IPS-20b (cell line): ENCODE data around the gene CACNB4.
"Not testable (repeated sequence)": the region's sequence is repeated elsewhere in the genome, so short reads cannot be mapped to it uniquely, and the experiment has no call there.

Source experiments
- H3K27ac ChIP-seq: one replicate; pipeline ENCODE4 v1.5.1; 2013; ENCODE audit warnings: low read length
- H3K27me3 ChIP-seq: 2 replicates; pipeline ENCODE4 v1.6.1; 2013; ENCODE audit warnings: mild to moderate bottlenecking, low read length, inconsistent platforms; ENCODE audit not compliant: insufficient read depth
- H3K36me3 ChIP-seq: 2 replicates; pipeline ENCODE4 v1.6.1; 2013; ENCODE audit warnings: low read depth, mild to moderate bottlenecking, inconsistent platforms, low read length, moderate library complexity; ENCODE audit not compliant: insufficient read depth
- H3K4me1 ChIP-seq: 2 replicates; pipeline ENCODE4 v1.6.1; 2013; ENCODE audit warnings: mild to moderate bottlenecking, control low read depth, inconsistent platforms, low read length, moderate library complexity; ENCODE audit not compliant: insufficient read depth
- H3K4me3 ChIP-seq: 2 replicates; pipeline ENCODE4 v1.5.1; 2013; ENCODE audit warnings: mild to moderate bottlenecking, low read length, inconsistent platforms
- H3K9ac ChIP-seq: 2 replicates; pipeline ENCODE4 v1.6.1; 2013; ENCODE audit warnings: low read depth, mild to moderate bottlenecking, inconsistent platforms, low read length, moderate library complexity
- H3K9me3 ChIP-seq: 2 replicates; pipeline ENCODE4 v1.6.1; 2013; ENCODE audit warnings: mild to moderate bottlenecking, low read depth, low read length, inconsistent platforms; ENCODE audit not compliant: insufficient read depth

The CACNB4 gene

GRCh38 chr2:152031747-152032306 is 67.0 kb downstream of the CACNB4 start:
- H3K4me1 ChIP-seq, result peaks cover 21% of the 10 kb centered on the region; the same call in 1 of the 2 replicates

GRCh38 chr2:152030596-152031328 is 68.1 kb downstream of the CACNB4 start:
- not testable (repeated sequence) for H3K36me3 ChIP-seq, H3K4me3 ChIP-seq, H3K9ac ChIP-seq, H3K27ac ChIP-seq, H3K9me3 ChIP-seq
- Histone ChIP-seq H3K27me3 (peaks cover 42% of the 10 kb centered on the region; the same call in 1 of the 2 replicates), H3K4me1 (peaks cover 21% of the 10 kb centered on the region; the same call in 1 of the 2 replicates)

More at GRCh38 chr2:152031747-152032306, 67.0 kb downstream of the CACNB4 start:
- H3K4me3 ChIP-seq, result no peak overlapping the region
- peaks cover 52% of the 10 kb centered on the region; the same call in 1 of the 2 replicates for H3K27me3 ChIP-seq
- H3K9ac ChIP-seq, result no peak overlapping the region
- H3K36me3 ChIP-seq, result no peaks in the 10 kb centered on the region
- no peak overlapping the region for H3K27ac ChIP-seq
- H3K9me3 ChIP-seq, result no peaks in the 10 kb centered on the region

DNA sequence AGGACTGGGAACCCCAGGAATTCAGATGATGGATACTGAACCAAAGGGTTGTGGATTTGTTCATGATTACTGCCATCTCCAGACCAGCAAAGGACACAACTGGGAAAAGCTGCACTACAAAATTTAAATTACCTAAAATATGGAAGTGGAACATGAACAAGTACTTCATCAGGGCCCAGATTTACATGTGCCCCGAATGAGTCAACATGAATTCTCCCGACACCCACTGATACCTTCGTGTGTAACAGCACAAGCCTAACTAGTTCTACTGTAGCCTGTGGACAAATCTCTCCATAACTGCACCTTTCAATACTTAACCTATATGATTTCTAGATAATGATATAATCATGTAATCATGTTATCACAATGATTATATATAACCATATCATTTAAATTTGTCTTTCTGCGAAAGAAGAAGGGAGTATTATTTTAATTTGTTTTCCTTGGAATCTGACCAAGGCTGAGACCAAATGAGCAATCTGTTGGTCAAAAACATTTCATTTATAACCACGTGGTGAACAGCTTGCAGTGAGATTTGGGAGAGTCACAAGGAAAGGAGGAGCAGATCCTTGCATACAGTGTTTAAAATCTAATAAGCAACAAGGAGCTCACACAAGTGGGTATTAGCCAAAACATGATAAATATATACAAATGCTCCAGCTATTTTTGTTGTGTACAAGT is 70.5 kb downstream of the CACNB4 start:
- H3K27me3 ChIP-seq, result peaks cover 23% of the 10 kb centered on the region; the same call in 1 of the 2 replicates
- H3K9ac ChIP-seq, result no peak overlapping the region
- H3K27ac ChIP-seq, result no peak overlapping the region
- H3K9me3 ChIP-seq, result no peaks in the 10 kb centered on the region
- peaks cover 7% of the 10 kb centered on the region; the same call in 1 of the 2 replicates for H3K4me1 ChIP-seq
- H3K36me3 ChIP-seq, result no peaks in the 10 kb centered on the region
- H3K4me3 ChIP-seq, result no peak overlapping the region

DNA sequence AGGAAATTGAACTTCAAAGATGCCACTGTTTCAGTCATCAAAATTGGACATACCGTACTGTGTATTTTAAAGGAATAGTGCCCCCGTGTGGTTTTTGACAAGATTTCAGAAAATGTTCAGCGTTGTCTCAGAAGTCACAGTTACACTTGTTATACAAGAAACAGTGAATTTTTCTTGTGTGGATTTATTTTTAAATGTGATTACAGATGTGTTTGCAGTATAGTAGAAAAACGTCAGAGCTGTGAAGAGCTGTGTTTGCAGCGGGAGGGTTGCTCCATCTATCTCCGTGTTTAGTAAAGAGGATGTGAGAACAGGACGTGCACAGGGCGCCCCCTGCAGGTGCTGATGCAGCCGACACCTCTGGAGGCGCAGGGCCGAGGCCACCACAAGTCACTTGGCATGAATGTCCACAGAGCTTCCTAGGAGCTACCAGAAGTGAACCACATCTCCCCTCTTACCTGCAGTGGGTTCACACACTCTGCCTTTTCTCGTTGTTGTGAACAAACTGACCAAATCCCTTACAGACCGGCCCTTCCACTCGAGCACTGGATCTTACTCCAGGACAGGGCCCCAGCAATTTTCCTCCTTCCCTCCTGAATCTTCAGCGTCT is 73.1 kb downstream of the CACNB4 start:
- Histone ChIP-seq H3K36me3 (no peaks in the 10 kb centered on the region), H3K4me1 (no peaks in the 10 kb centered on the region), H3K27me3 (no peaks in the 10 kb centered on the region), H3K9ac (no peak overlapping the region), H3K9me3 (no peaks in the 10 kb centered on the region), H3K27ac (no peak overlapping the region), H3K4me3 (peak overlapping the region; percentile 62)

- Histone ChIP-seq H3K27me3 (no peaks in the 10 kb centered on the region), H3K27ac (no peak overlapping the region), H3K4me3 (no peak overlapping the region), H3K4me1 (no peaks in the 10 kb centered on the region), H3K9ac (no peak overlapping the region), H3K9me3 (no peaks in the 10 kb centered on the region), H3K36me3 (no peaks in the 10 kb centered on the region)
Measured at GRCh38 chr2:152024477-152024876, 74.4 kb downstream of the CACNB4 start.

DNA sequence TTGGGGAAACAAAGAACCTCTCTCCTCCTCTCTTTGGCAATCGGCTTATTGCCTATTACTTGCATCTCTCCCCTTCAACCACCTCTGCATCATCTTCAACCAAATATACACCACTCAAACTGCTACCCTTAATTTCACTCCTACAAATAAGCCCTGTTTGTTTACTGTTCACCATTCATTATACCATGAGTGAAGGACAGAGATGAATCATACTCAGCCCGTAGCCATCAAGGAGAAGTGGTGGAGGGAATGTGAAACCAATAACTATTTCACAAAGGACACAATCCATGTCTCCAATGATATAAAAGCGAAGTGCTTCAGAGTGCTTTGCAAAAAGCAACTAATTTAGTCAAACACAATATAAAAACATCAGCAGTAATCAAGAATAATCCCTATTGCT is 76.8 kb downstream of the CACNB4 start:
- no peaks in the 10 kb centered on the region for H3K9me3 ChIP-seq
- H3K4me3 ChIP-seq, result no peak overlapping the region
- no peaks in the 10 kb centered on the region for H3K27me3 ChIP-seq
- no peak overlapping the region for H3K9ac ChIP-seq
- H3K27ac ChIP-seq, result no peak overlapping the region
- no peaks in the 10 kb centered on the region for H3K36me3 ChIP-seq
- H3K4me1 ChIP-seq, result no peaks in the 10 kb centered on the region

DNA sequence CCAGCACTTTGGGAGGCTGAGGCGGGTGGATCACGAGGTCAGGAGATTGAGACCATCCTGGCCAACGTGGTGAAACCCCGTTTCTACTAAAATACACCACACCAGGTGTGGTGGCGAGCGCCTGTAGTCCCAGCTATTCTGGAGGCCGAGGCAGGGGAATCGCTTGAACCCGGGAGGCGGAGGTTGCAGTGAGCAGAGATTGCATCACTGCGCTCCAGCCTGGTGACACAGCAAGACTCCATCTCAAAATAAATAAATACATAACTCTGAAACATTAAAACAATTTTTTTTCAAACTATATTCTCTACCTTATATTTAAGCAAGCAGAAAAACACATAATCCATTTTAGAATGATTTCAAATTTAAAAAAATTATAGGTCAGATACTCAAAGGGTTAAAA is 77.8 kb downstream of the CACNB4 start:
- H3K4me1 ChIP-seq, H3K27me3 ChIP-seq, H3K9ac ChIP-seq, H3K9me3 ChIP-seq, H3K27ac ChIP-seq, H3K36me3 ChIP-seq, H3K4me3 ChIP-seq: not testable (repeated sequence)

- Histone ChIP-seq H3K4me3 (no peak overlapping the region), H3K27ac (no peak overlapping the region), H3K36me3 (no peaks in the 10 kb centered on the region), H3K9ac (no peak overlapping the region), H3K4me1 (no peaks in the 10 kb centered on the region), H3K27me3 (no peaks in the 10 kb centered on the region), H3K9me3 (no peaks in the 10 kb centered on the region)
Measured at GRCh38 chr2:152019732-152020131, 79.1 kb downstream of the CACNB4 start.

DNA sequence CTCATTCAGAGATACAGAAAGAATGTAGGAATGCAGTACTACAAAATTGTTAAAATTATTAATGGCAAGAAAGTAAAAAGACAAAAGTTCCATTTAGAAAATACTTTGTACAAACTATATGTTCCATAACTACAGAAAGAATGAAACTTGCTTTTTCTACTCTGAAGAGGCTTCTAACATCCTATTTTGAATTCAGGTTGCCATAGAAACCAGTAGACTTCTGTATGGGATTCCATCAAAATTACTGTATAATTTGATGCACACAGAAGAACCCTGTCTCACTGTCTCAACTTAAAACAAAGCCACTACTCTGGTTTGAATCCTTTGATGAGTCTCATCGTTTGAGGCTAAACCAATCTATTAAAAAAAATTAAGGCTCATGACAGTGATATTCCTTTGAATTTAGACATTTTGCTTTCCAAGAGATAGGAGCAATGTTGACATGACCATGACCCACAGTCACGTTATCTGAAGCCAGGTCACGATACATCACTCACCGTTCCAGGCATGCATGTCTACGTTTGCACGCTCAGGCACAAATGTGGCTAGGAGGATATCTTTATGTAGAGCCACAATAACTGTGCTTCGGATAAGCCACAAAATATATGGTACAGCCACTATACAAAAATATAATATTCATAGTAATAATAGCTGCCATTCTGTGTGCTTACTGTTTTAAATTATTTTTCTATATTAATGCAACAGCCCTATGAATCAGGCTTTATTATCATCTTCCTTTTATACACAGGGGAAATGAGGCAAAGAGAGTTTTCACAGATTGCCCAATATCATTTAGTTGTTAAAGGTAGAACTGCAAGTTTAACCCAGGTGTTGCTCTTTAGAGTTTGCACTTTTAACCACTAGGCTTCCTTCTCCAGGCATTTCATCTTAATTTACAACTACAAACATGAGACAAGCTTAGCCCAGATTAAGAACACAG is 82.4 kb downstream of the CACNB4 start:
- Histone ChIP-seq H3K27ac (no peak overlapping the region), H3K36me3 (no peaks in the 10 kb centered on the region), H3K4me1 (no peaks in the 10 kb centered on the region), H3K4me3 (no peak overlapping the region), H3K27me3 (no peaks in the 10 kb centered on the region), H3K9me3 (no peaks in the 10 kb centered on the region), H3K9ac (no peak overlapping the region)

DNA sequence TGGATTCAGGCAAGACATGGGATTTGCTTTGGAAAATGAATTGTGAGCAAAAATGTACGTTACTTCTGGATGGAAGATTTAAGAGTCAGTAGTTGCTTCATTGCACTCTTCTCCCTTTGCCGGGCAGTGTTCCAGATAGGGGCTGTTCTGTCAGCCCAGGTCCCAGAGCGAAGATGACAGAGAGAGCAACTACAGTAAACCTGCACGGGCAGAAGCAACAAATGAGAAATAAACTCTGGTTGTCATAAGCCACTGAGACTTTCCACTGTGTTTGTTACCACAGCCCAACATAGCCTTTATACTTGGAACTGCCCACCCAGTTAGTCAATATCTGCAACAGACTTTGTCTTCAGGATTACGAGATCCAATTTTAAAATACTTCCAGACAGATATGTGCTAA is 83.3 kb downstream of the CACNB4 start:
- Histone ChIP-seq H3K4me3 (no peak overlapping the region), H3K9me3 (no peaks in the 10 kb centered on the region), H3K9ac (no peak overlapping the region), H3K4me1 (no peaks in the 10 kb centered on the region), H3K27ac (no peak overlapping the region), H3K27me3 (no peaks in the 10 kb centered on the region), H3K36me3 (no peaks in the 10 kb centered on the region)

- no peak overlapping the region for H3K9ac ChIP-seq
- no peaks in the 10 kb centered on the region for H3K27me3 ChIP-seq
Measured at GRCh38 chr2:152012697-152013096, 86.1 kb downstream of the CACNB4 start.

More at GRCh38 chr2:152012697-152013096, 86.1 kb downstream of the CACNB4 start:
- Histone ChIP-seq H3K4me3 (no peak overlapping the region), H3K36me3 (no peaks in the 10 kb centered on the region), H3K4me1 (no peaks in the 10 kb centered on the region), H3K27ac (no peak overlapping the region), H3K9me3 (no peaks in the 10 kb centered on the region)
